HepG2 (cell line): ENCODE data around the gene PFKFB4. TPM values are rescaled to one million over a fixed set of nuclear protein-coding genes. Genes with fewer than 3 reads are reported as not detected.

ENCODE experiments used
- ATAC-seq: fragments of 200-7000 bp; cut with Tn5 transposase; 3 replicates; pipeline ENCODE4 v1.9.1; 2020; ENCODE audit warnings: mild to moderate bottlenecking, moderate library complexity
- BruUV-seq: library from RNA; stranded (reverse); fragments of 400-500 nt; replicated peaks from 2 replicates; lab custom pipeline; 2021; lab: Mats Ljungman, UMichigan
- CTCF ChIA-PET: fragments of 300-600 bp; formaldehyde crosslinking; extraction: SDS; loops from one replicate; lab custom pipeline; 2021; ENCODE audit warnings: low total read pairs, inconsistent platforms, low intra/inter-chr PET ratio; lab: Yijun Ruan, JAX
- POLR2A ChIA-PET: fragments of 350-600 bp; sonication (Branson Sonifier 250); formaldehyde crosslinking; loops from one replicate; lab custom pipeline; 2020; ENCODE audit warnings: antibody characterized with exemption, inconsistent platforms; lab: Yijun Ruan, JAX
- DNase-seq: peaks from one replicate; pipeline ENCODE4 v3.0.0-alpha.2; 2015; ENCODE audit warnings: low spot score
- FAIRE-seq: peaks from 3 replicates; lab custom pipeline; 2011; peaks lifted over from hg19 to GRCh38; lab: Jason Lieb, UNC
- H2AFZ ChIP-seq: one replicate; pipeline ENCODE4 v1.6.1; 2011; ENCODE audit warnings: low read length, inconsistent platforms
- H3K27ac ChIP-seq: fragments of 300-600 bp; 3 replicates; pipeline ENCODE4 v1.8.0; 2011; ENCODE audit warnings: mixed run types, mild to moderate bottlenecking, mixed read lengths, low read length, inconsistent platforms; ENCODE audit not compliant: insufficient read depth; ENCODE audit errors: extremely low read length
- H3K27me3 ChIP-seq, 2 experiments: fragments of 200-600 bp in 1 of 2; 2 replicates in 1 of 2; 3 replicates in 1 of 2; pipeline versions ENCODE4 v1.6.0 to v1.8.0; 2011; ENCODE audit warnings: low read length in 2 of 2, mild to moderate bottlenecking in 2 of 2, moderate library complexity in 2 of 2, inconsistent platforms in 1 of 2; ENCODE audit not compliant: insufficient read depth in 2 of 2, control insufficient read depth in 1 of 2
- H3K36me3 ChIP-seq, 2 experiments: fragments of 200-600 bp in 1 of 2; replicated peaks in 1 of 2; 2 replicates in 1 of 2; 3 replicates in 1 of 2; pipeline versions ENCODE4 v1.5.1 to v1.8.0; 2011; ENCODE audit warnings: low read length in 2 of 2, inconsistent platforms in 1 of 2; ENCODE audit not compliant: insufficient read depth in 2 of 2, control insufficient read depth in 1 of 2
- H3K4me1 ChIP-seq: 2 replicates; pipeline ENCODE4 v1.5.1; 2012; ENCODE audit warnings: low read length, inconsistent platforms; ENCODE audit not compliant: insufficient read depth
- H3K4me2 ChIP-seq: 2 replicates; pipeline ENCODE4 v1.6.0; 2011; ENCODE audit warnings: low read depth, low read length, inconsistent platforms
- H3K4me3 ChIP-seq, 3 experiments: fragments of 200-600 bp in 1 of 3; sonication (generic), shearing (Covaris generic) in 1 of 3; replicated peaks in 1 of 3; 2 replicates each; pipeline ENCODE4 v1.5.1; 2011 to 2016; ENCODE audit warnings: low read length in 3 of 3, inconsistent platforms in 2 of 3, low read depth in 2 of 3, mild to moderate bottlenecking in 2 of 3, control low read depth in 1 of 3, mixed read lengths in 1 of 3; ENCODE audit not compliant: insufficient read depth in 1 of 3
- H3K79me2 ChIP-seq: one replicate; pipeline ENCODE4 v1.6.1; 2011; ENCODE audit warnings: low read length, inconsistent platforms; ENCODE audit not compliant: insufficient read depth
- H3K9ac ChIP-seq: 2 replicates; pipeline ENCODE4 v1.6.0; 2011; ENCODE audit warnings: mild to moderate bottlenecking, low read depth, low read length, inconsistent platforms; ENCODE audit not compliant: insufficient read depth
- H3K9me3 ChIP-seq: 2 replicates; pipeline ENCODE4 v1.5.1; 2012; ENCODE audit warnings: mild to moderate bottlenecking, low read length
- H4K20me1 ChIP-seq: 2 replicates; pipeline ENCODE4 v1.6.0; 2011; ENCODE audit warnings: inconsistent platforms, mild to moderate bottlenecking, low read length, moderate library complexity; ENCODE audit not compliant: insufficient read depth
- ARHGAP35 ChIP-seq: sonication (generic); formaldehyde crosslinking; IDR thresholded peaks from 2 replicates; pipeline ENCODE4 v1.9.0; 2022; ENCODE audit warnings: mild to moderate bottlenecking, inconsistent platforms, moderate library complexity, missing genetic modification reagents, borderline replicate concordance
- BHLHE40 ChIP-seq: IDR thresholded peaks from 2 replicates; pipeline ENCODE4 v1.6.1; 2011; ENCODE audit warnings: low read length, improper control_type of control experiment
- GMEB2 ChIP-seq: IDR thresholded peaks from 2 replicates; pipeline ENCODE4 v1.6.1; 2016; ENCODE audit warnings: missing biosample characterization, missing genetic modification reagents, low read depth
- HMG20B ChIP-seq: conservative IDR thresholded peaks from 2 replicates; pipeline ENCODE4 v1.6.1; 2016; ENCODE audit warnings: missing genetic modification reagents, missing compliant biosample characterization
- IKZF5 ChIP-seq: IDR thresholded peaks from 2 replicates; pipeline ENCODE4 v1.6.1; 2018; ENCODE audit warnings: missing genetic modification reagents, mild to moderate bottlenecking, missing compliant biosample characterization
- MNT ChIP-seq: fragments of 450-650 bp; IDR thresholded peaks from 2 replicates; pipeline ENCODE4 v1.6.1; 2016
- MZF1 ChIP-seq: sonication (generic); formaldehyde crosslinking; IDR thresholded peaks from 2 replicates; pipeline ENCODE4 v1.8.1; 2023; ENCODE audit warnings: mild to moderate bottlenecking, missing genetic modification reagents, borderline replicate concordance
- PLRG1 ChIP-seq: fragments of 450-650 bp; conservative IDR thresholded peaks from 2 replicates; pipeline ENCODE4 v1.6.1; 2016
- PTBP1 ChIP-seq: fragments of 200-400 bp; formaldehyde crosslinking; IDR thresholded peaks from 2 replicates; pipeline ENCODE4 v1.6.1; 2018; ENCODE audit warnings: low read length, low read depth; ENCODE audit not compliant: poor library complexity, severe bottlenecking
- SALL1 ChIP-seq: sonication (generic); formaldehyde crosslinking; IDR thresholded peaks from 2 replicates; pipeline ENCODE4 v1.8.0; 2022; ENCODE audit warnings: mild to moderate bottlenecking, missing genetic modification reagents
- SMARCE1 ChIP-seq: fragments of 450-650 bp; IDR thresholded peaks from 2 replicates; pipeline ENCODE4 v1.6.1; 2017; ENCODE audit warnings: borderline replicate concordance
- SNRNP70 ChIP-seq: fragments of 200-400 bp; formaldehyde crosslinking; IDR thresholded peaks from 2 replicates; pipeline ENCODE4 v1.6.1; 2017; ENCODE audit warnings: mild to moderate bottlenecking, low read depth, low read length, moderate library complexity
- ZNF383 ChIP-seq: sonication (generic); formaldehyde crosslinking; IDR thresholded peaks from 2 replicates; pipeline ENCODE4 v1.4.0; 2020; ENCODE audit warnings: missing genetic modification reagents, mild to moderate bottlenecking, borderline replicate concordance
- ZNF431 ChIP-seq: sonication (generic); formaldehyde crosslinking; IDR thresholded peaks from 2 replicates; pipeline ENCODE4 v1.9.0; 2022; ENCODE audit warnings: missing genetic modification reagents, low read depth, mild to moderate bottlenecking, borderline replicate concordance
- ZNF546 ChIP-seq: sonication (generic); formaldehyde crosslinking; conservative IDR thresholded peaks from 2 replicates; pipeline ENCODE4 v1.8.1; 2023; ENCODE audit warnings: mild to moderate bottlenecking, missing genetic modification reagents
- ZNF674 ChIP-seq: sonication (generic); formaldehyde crosslinking; IDR thresholded peaks from 2 replicates; pipeline ENCODE4 v1.5.0; 2020; ENCODE audit warnings: low read depth, mild to moderate bottlenecking, missing genetic modification reagents
- WGBS: methylation state at CpG from one replicate; pipeline ENCODE4 v1.1.6; 2017; ENCODE audit warnings: low lambda C conversion rate; 5-methylcytosine and 5-hydroxymethylcytosine counted together
- in situ Hi-C: cut with HindIII; loops from 2 replicates; pipeline ENCODE4 v1.10.0; 2017; ENCODE audit warnings: low pct_unique_long_range_greater_than_20kb; ENCODE audit not compliant: extremely low pct_ligation_motif_present
- intact Hi-C: fragments of 100-400 bp; cut with micrococcal nuclease; formaldehyde crosslinking; loops from one replicate; pipeline ENCODE4 v1.10.0; 2022; ENCODE audit not compliant: unreplicated experiment
- polyA plus RNA-seq, 8 experiments: library from polyadenylated mRNA; depleted of rRNA in 3 of 8; stranded (reverse) in 7 of 8; unstranded in 1 of 8; fragments of >200 nt; fragmentation: Illumina TruSeq in 4 of 8; extraction: Trizol in 4 of 8; gene quantifications; 2 replicates each; pipeline versions ENCODE4 v1.2.1 to v1.2.3, GENCODE V29; 2011 to 2016; ENCODE audit warnings: low read depth in 4 of 8, missing spikeins in 1 of 8, mixed read lengths in 1 of 8; ENCODE audit not compliant: insufficient read depth in 1 of 8
- total RNA-seq, 5 experiments: library from RNA; depleted of rRNA; stranded (reverse); fragments of >200 nt; fragmentation: Illumina TruSeq; extraction: Trizol; gene quantifications; 2 replicates each; pipeline ENCODE4 v1.2.3, GENCODE V29; 2016; ENCODE audit warnings: low read depth in 1 of 5

Gene PFKFB4
- total and polyA plus RNA-seq, 2 of the 13 experiments (the other 11 are each of a cell fraction or from before 2014, with no cell fraction given): 7.1 to 103 TPM

- no peak for TF ChIP-seq ZNF431
- TF ChIP-seq MZF1 (CRISPR knock-in tag): no peak
- TF ChIP-seq PLRG1: no peak
- no peak for TF ChIP-seq ZNF383
- TF ChIP-seq GMEB2 (CRISPR knock-in tag): no peak
- TF ChIP-seq IKZF5 (CRISPR knock-in tag): no peak
Observed at GRCh38 chr3:48524970-48525369, 31.6 kb downstream of the PFKFB4 start (continued).

DNA sequence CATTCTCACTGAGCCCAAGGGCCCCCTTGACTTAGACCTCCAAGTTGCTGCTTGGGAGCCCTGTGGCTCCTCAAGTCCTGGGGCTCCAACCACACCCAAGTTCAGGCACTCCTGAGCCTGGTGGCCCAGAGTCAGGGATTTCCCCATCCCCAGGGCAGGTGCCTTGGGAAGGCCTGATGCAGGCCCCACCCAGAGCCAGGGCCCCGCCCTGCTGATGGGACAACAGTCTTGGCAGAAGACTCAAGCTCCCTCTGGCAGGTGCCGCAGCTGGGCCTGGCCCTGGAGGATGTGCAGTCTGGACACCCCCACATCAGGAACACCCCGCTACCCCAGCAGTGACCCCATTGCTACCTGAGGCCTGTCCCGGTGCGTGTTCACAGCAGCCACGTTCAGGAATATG is 35.0 kb downstream of the PFKFB4 start:
- ChIA-PET POLR2A (no interaction called here), CTCF (no interaction called here)
- H3K4me3 ChIP-seq: no peak overlapping the region
- H3K79me2 ChIP-seq: no peaks in the 10 kb centered on the region
- peaks cover 14 to 42% of the 10 kb centered on the region in 2 experiments for H3K36me3 ChIP-seq
- intact Hi-C loops: no loop called here
- no peaks in the 10 kb centered on the region for H3K9me3 ChIP-seq
- no peak overlapping the region for H2AFZ ChIP-seq
- H3K4me2 ChIP-seq: no peak overlapping the region
- ATAC-seq (no peak), DNase-seq (no peak), FAIRE-seq (no peak)
- BruUV-seq: no TSS peak
- no peak overlapping the region for H3K27ac ChIP-seq
- WGBS: 90% methylated on average over 4 of the region's 6 CpGs
- H3K4me1 ChIP-seq: no peaks in the 10 kb centered on the region
- in situ Hi-C loops: no loop called here
- H3K9ac ChIP-seq: no peak overlapping the region
- H3K27me3 ChIP-seq: no peaks in the 10 kb centered on the region
- H4K20me1 ChIP-seq: no peaks in the 10 kb centered on the region
- no peak for TF ChIP-seq ZNF546 (CRISPR knock-in tag)
- no peak for TF ChIP-seq PTBP1
- no peak for TF ChIP-seq BHLHE40
- no peak for TF ChIP-seq ZNF674 (CRISPR knock-in tag)
- TF ChIP-seq MNT: no peak
- no peak for TF ChIP-seq HMG20B (CRISPR knock-in tag)
- no peak for TF ChIP-seq SNRNP70
- TF ChIP-seq SALL1 (CRISPR knock-in tag): no peak
- TF ChIP-seq ARHGAP35 (CRISPR knock-in tag): no peak
- no peak for TF ChIP-seq SMARCE1
